Measurements from ENCODE around the gene CTTN. TPM values are rescaled to one million over a fixed set of nuclear protein-coding genes. Genes with fewer than 3 reads are reported as not detected.

CTTN gene
- total RNA-seq, 1 experiment from 2014 or later, result 533 TPM

GRCh38 chr11:70424765-70425344 lies 26.5 kb downstream of the CTTN start:
- ChIA-PET CTCF (no interaction called here), POLR2A (ENCODE audit: unreplicated experiment) (no interaction called here)
- H3K9me3 ChIP-seq (ENCODE audit: insufficient read depth, low read depth), result no peaks in the 10 kb centered on the region
- H3K27me3 ChIP-seq (ENCODE audit: insufficient read depth, low read depth), result no peaks in the 10 kb centered on the region
- H3K4me1 ChIP-seq (replicated peaks; ENCODE audit: insufficient read depth), result no peaks in the 10 kb centered on the region
- no peak overlapping the region for H3K4me2 ChIP-seq
- no TSS peak for BruUV-seq (replicated peaks)
- H3F3A ChIP-seq (ENCODE audit: insufficient read depth, low read depth), result 0 out of 2 replicates have a peak, but pooled peaks cover 7% of the 10 kb centered on the region
- no peak overlapping the region for H3K4me3 ChIP-seq
- intact Hi-C loops (cut with micrococcal nuclease; ENCODE audit: unreplicated experiment), result no loop called here
- H3K9me2 ChIP-seq (ENCODE audit: insufficient read depth), result no peaks in the 10 kb centered on the region
- peaks cover 51% of the 10 kb centered on the region for H3K36me3 ChIP-seq (ENCODE audit: low read depth)
- peaks cover 81% of the 10 kb centered on the region for H4K20me1 ChIP-seq (ENCODE audit: insufficient read depth)
- H3K79me2 ChIP-seq (ENCODE audit: low read depth), result peaks cover 6% of the 10 kb centered on the region; the same call in 1 of the 2 replicates
- TF ChIP-seq CTCF (conservative IDR thresholded peaks at IDR 0.05) (no peak), EZH2 (IDR thresholded peaks at IDR 0.05; ENCODE audit: low read depth) (no peak)
- H2AFZ ChIP-seq, result no peak overlapping the region
- H3K27ac ChIP-seq, result no peak overlapping the region
- DNase-seq, result no peak

DNA sequence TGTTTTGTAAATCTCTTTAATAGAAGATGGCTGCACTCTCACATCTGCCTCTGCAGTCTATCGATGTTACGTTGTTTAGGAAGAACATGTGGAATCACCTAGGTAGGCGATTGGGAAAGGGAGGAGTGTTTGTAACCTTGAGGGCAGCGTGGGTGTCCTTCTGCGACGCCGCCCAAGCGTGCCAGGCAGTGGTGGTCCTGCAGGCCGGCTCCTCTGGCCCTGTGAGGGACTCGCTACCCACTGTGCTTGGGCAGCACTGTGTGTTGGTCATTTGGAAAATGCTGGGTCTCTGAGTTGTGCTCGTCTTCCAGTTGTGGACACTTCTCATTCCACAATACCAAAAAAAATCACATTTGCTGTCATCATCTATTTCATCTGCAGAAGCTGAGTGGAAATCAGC lies 29.1 kb downstream of the CTTN start:
- DNase-seq, result no peak
- intact Hi-C loops (cut with micrococcal nuclease; ENCODE audit: unreplicated experiment), result no loop called here
- H4K20me1 ChIP-seq (ENCODE audit: insufficient read depth), result peaks cover 82% of the 10 kb centered on the region
- no peak overlapping the region for H3K4me3 ChIP-seq
- no peaks in the 10 kb centered on the region for H3K4me1 ChIP-seq (replicated peaks; ENCODE audit: insufficient read depth)
- H2AFZ ChIP-seq, result no peak overlapping the region
- H3K9me2 ChIP-seq (ENCODE audit: insufficient read depth), result no peaks in the 10 kb centered on the region
- no peak overlapping the region for H3K4me2 ChIP-seq
- BruUV-seq (replicated peaks), result no TSS peak
- no peak for TF ChIP-seq CTCF (conservative IDR thresholded peaks at IDR 0.05)
- TF ChIP-seq EZH2 (IDR thresholded peaks at IDR 0.05; ENCODE audit: low read depth), result no peak
- H3K36me3 ChIP-seq (ENCODE audit: low read depth), result peaks cover 38% of the 10 kb centered on the region
- ChIA-PET CTCF (no interaction called here), POLR2A (ENCODE audit: unreplicated experiment) (no interaction called here)
- no peaks in the 10 kb centered on the region for H3K9me3 ChIP-seq (ENCODE audit: insufficient read depth, low read depth)
- no peaks in the 10 kb centered on the region for H3K27me3 ChIP-seq (ENCODE audit: insufficient read depth, low read depth)
- H3F3A ChIP-seq (ENCODE audit: insufficient read depth, low read depth), result 0 out of 2 replicates have a peak, but pooled peaks cover 7% of the 10 kb centered on the region
- H3K79me2 ChIP-seq (ENCODE audit: low read depth), result no peaks in the 10 kb centered on the region
- H3K27ac ChIP-seq, result no peak overlapping the region

GRCh38 chr11:70428701-70429427 lies 30.5 kb downstream of the CTTN start:
- Histone ChIP-seq H3K4me3 (no peak overlapping the region), H3K27me3 (ENCODE audit: insufficient read depth, low read depth) (no peaks in the 10 kb centered on the region), H2AFZ (no peak overlapping the region), H4K20me1 (ENCODE audit: insufficient read depth) (peaks cover 82% of the 10 kb centered on the region), H3F3A (ENCODE audit: insufficient read depth, low read depth) (0 out of 2 replicates have a peak, but pooled peaks cover 7% of the 10 kb centered on the region), H3K27ac (no peak overlapping the region), H3K36me3 (ENCODE audit: low read depth) (peaks cover 39% of the 10 kb centered on the region), H3K9me3 (ENCODE audit: insufficient read depth, low read depth) (no peaks in the 10 kb centered on the region), H3K4me1 (replicated peaks; ENCODE audit: insufficient read depth) (no peaks in the 10 kb centered on the region), H3K9me2 (ENCODE audit: insufficient read depth) (no peaks in the 10 kb centered on the region), H3K79me2 (ENCODE audit: low read depth) (no peaks in the 10 kb centered on the region), H3K4me2 (no peak overlapping the region)
- no peak for DNase-seq
- BruUV-seq (replicated peaks), result no TSS peak
- intact Hi-C loops (cut with micrococcal nuclease; ENCODE audit: unreplicated experiment), result no loop called here
- ChIA-PET POLR2A (ENCODE audit: unreplicated experiment) (no interaction called here), CTCF (no interaction called here)
- TF ChIP-seq CTCF (conservative IDR thresholded peaks at IDR 0.05), result no peak
- TF ChIP-seq EZH2 (IDR thresholded peaks at IDR 0.05; ENCODE audit: low read depth), result no peak

All from PC-9 (cell line).